C4-2B (cell line): ENCODE data around the gene DOC2A.
A peak's percentile ranks its signal among the peaks of the same experiment; 100 is the strongest.

Experiments used
- H3K27ac ChIP-seq: fragments of 450-650 bp; 2 replicates; pipeline ENCODE4 v1.5.1; 2017
- ZFX ChIP-seq: fragments of 450-650 bp; IDR thresholded peaks from 2 replicates; pipeline ENCODE4 v1.6.1; 2017
- TF ChIP-seq, protein P1 (sequence below): fragments of 450-650 bp; conservative IDR thresholded peaks from 2 replicates; pipeline ENCODE4 v1.5.1; 2017; ENCODE audit warnings: mild to moderate bottlenecking

The DOC2A gene

DNA sequence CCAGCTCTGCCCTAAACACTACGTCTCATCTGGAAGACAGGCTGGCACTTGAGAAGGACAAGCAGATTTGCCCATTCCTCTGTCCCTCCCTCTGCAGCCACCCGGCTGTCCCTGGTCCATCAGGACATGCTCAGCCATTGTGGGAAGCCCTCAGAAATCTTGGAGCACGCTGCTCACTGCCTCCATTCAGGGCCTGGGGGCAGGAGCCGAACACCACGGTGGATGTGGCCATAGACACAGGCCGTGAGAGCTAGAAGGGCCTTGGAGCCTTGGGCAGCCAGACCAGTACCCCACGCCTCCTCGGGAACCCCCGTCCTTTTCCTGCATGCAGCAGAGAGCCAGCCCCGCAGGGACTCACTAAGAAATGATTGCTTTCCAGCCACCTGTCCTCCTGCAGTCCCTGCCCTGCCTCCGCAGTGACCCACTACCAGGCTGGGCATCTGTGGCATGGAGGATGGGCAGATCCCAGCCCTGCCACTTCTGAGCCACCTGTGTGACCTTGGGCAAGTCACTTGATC is 3.4 kb downstream of the DOC2A start:
- TF ChIP-seq, protein P1, sequence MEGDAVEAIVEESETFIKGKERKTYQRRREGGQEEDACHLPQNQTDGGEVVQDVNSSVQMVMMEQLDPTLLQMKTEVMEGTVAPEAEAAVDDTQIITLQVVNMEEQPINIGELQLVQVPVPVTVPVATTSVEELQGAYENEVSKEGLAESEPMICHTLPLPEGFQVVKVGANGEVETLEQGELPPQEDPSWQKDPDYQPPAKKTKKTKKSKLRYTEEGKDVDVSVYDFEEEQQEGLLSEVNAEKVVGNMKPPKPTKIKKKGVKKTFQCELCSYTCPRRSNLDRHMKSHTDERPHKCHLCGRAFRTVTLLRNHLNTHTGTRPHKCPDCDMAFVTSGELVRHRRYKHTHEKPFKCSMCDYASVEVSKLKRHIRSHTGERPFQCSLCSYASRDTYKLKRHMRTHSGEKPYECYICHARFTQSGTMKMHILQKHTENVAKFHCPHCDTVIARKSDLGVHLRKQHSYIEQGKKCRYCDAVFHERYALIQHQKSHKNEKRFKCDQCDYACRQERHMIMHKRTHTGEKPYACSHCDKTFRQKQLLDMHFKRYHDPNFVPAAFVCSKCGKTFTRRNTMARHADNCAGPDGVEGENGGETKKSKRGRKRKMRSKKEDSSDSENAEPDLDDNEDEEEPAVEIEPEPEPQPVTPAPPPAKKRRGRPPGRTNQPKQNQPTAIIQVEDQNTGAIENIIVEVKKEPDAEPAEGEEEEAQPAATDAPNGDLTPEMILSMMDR: no peak
- TF ChIP-seq ZFX: no peak
- H3K27ac ChIP-seq: no peak overlapping the region

DNA sequence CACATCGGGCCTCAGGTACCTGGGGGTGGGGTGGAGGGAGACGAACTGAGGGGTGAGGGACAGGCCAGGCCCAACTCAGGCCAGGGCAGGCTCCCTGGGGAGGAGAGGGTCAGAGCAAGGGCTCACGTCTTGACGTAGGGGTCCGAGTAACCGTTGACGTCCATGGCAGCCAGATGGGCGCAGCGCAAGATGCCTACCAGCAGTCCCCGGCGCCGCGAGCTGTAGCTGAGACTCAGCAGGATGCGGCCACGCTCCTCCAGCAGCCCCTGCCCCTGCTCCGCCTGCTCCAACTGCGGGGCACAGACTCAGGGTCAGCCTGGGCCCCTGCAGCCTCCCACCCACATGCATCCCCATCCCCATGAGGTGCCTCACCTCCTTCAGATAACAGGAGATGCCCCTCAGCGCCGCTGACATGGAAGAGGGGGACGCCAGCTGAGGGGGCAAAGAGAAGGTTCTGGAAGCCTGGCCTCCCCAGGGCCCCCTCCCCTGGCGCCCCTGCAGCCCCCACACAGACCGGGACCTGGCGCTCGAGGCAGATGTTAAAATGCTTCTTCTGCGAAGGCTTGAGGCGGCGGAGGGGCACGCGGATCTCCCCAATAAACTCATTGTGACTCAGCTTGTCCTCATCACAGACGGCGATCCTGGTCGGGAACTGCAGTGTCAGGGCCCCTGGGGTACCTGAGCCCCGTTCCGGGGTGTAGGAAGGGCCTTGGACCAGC is 4.0 kb downstream of the DOC2A start:
- TF ChIP-seq, protein P1: no peak
- no peak for TF ChIP-seq ZFX
- H3K27ac ChIP-seq: no peak overlapping the region

DNA sequence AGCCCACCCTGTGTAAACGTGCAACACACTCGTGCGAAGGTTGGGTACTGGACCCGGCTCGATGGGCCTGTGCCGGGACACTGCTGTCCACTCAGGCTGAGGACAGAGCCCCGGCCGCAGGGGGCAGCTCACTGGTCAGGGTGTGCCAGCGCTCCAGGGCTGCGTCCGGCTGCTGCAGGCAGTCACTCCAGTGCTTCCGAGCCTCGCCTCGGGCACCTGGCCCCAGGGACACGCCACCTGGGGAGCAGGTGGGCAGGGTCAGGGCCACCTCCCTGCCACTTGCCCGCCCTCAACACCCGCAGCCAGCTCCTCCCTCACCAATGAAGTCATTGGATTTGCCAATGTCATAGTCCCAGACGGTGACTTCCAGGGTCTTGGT is 4.7 kb downstream of the DOC2A start:
- no peak for TF ChIP-seq ZFX
- TF ChIP-seq, protein P1: no peak

DNA sequence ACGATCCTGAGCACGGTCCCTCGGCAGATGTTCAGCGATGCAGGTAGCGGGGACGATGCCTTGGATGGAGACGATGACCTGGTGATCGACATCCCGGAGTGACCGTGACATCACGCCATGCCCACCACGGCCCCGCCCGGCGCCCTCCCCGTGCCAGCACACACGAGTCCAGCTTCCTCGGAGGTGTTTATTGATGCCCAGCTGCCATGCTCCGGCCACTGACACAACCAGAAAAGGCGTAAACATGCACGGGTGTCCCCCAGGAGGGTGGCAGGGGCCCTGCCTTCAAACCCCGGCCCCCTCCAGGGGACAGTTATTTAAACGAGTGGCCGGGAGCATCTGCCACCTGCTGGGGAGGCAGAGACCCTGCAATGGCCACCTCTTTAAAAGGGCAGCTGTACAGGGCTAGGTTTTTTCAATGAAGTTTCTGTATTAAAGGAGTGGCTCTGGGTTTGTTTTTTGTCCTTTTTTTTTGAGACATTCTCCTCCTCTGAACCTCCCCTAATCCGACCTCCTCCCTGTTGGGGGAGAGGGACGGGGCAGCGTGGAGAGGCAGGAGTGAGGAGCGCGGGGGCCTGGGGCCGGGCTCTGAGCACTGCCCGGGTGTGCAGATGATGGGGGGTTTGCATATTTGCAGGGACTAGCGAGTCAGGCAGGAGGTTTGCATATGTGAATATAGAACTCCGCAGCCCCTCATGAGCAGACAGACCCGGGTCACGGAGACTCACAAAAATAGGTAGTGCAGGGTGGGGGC is 5.3 kb downstream of the DOC2A start:
- TF ChIP-seq, protein P1: peak; percentile 85
- TF ChIP-seq ZFX: no peak
- no peak overlapping the region for H3K27ac ChIP-seq

More for the DNA sequence above, 4.7 kb downstream of the DOC2A start:
- H3K27ac ChIP-seq: no peak overlapping the region

DNA sequence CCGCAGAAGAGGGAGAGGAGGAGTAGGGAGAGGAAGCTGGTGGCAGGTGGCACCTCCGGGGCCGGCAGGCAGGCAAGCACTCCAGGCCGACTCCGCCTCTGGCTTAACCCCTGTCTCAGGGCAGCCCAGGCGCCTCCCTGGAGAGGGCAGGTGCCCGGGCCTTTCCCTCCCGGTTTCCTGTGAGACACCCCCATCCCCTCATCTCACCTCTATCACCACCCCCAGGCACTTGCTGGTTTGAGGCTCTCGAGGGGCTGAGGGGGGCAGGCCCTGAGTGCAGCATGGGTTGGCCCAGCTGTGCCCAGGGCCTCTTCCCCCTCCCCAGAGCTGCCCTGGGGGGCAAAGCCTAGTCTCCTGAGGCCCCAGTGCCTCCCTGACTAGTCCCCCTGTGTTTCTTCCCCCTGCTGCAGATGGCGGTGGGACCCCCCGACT is 6.0 kb downstream of the DOC2A start:
- TF ChIP-seq, protein P1: no peak
- TF ChIP-seq ZFX: no peak
- no peak overlapping the region for H3K27ac ChIP-seq

DNA sequence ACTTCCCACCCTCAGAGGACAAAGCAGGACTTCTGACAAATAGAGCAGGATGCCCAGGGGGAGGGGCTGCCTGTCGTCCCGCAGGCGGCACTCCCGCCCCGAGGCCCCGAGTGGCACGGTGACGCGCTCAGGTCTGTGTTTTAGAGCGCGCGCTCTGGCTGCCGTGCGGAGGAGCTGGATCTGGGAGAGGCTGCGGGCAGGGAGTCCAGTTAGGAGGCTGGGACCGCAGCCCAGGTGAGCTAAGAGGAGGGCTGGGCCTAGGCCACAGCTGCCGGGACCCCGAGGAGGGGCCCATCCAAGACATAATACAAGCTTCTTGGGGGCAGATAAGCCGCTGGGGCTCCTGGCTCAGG is 6.4 kb downstream of the DOC2A start:
- TF ChIP-seq, protein P1: no peak
- TF ChIP-seq ZFX: no peak
- H3K27ac ChIP-seq: no peak overlapping the region

DNA sequence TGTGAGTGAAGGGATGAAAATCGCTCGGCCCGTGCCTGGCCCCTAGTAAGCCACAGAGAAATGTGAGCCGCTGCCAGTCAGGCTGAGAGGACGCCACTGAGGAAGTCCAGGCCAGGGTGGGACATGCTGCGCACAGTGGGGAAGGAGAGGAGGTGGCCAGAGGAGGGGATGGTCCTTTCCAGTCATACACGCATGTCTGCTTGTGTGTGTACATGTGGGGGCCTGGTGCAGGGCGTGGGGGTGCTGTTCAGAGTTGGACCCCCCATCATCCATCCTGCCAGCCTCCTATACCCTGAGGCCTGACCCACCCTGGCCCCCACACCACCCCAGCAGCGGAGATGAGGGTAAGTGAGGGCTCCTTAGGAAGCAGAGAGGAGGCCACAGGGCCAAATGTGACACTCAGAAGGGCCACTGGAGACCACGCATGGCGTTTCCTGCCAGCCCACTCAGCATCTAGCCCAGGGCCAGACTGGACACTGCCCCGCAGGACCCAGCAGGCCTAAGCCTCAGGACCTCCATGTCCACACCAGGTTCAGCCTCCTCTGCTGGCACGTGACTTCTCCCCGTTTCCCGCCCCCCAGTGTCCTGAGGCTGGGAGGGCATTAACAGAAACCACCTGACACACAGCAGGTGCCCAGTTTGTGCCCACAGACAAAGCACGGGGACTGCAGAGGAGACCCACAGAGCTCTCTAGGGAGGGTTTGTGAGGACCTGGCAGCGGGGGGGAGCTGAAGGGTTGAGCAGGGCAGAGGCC is 7.0 kb downstream of the DOC2A start:
- no peak overlapping the region for H3K27ac ChIP-seq
- no peak for TF ChIP-seq ZFX
- TF ChIP-seq, protein P1: no peak
